K562 (cell line): ENCODE measurements around the gene NKAIN4. TPM values are rescaled to one million over a fixed set of nuclear protein-coding genes. Genes with fewer than 3 reads are reported as not detected.

ENCODE experiments used
- ATAC-seq: fragments of 200-7000 bp; cut with Tn5 transposase; 3 replicates; pipeline ENCODE4 v1.9.1; 2020; ENCODE audit warnings: moderate library complexity
- BruUV-seq: library from RNA; stranded (reverse); fragments of 400-500 nt; replicated peaks from 2 replicates; lab custom pipeline; 2021; lab: Mats Ljungman, UMichigan
- CTCF ChIA-PET: fragments of 300-600 bp; formaldehyde crosslinking; extraction: SDS; loops from one replicate; lab custom pipeline; 2021; ENCODE audit warnings: low intra/inter-chr PET ratio; lab: Yijun Ruan, JAX
- POLR2A ChIA-PET: fragments of 300-600, 350-650 bp; sonication (Branson Sonifier 250); formaldehyde crosslinking; extraction: SDS; loops from one replicate; lab custom pipeline; 2021; ENCODE audit warnings: antibody characterized with exemption, inconsistent platforms; lab: Yijun Ruan, JAX
- DNase-seq, 4 experiments: peaks; one replicate each; pipeline versions ENCODE4 v3.0.0 to v3.0.0-alpha.2; 2011 to 2018; ENCODE audit warnings: low spot score in 3 of 4, mixed read lengths in 3 of 4; ENCODE audit errors: extremely low read depth in 1 of 4
- FAIRE-seq: peaks from 2 replicates; lab custom pipeline; 2011; peaks lifted over from hg19 to GRCh38; lab: Jason Lieb, UNC
- H2AFZ ChIP-seq: 2 replicates; pipeline ENCODE4 v1.6.0; 2011; ENCODE audit warnings: low read depth, low read length, control low read depth, inconsistent platforms
- H3K27ac ChIP-seq: fragments of 200-600 bp; 3 replicates; pipeline ENCODE4 v1.8.0; 2011; ENCODE audit warnings: low read depth, mild to moderate bottlenecking, control low read depth, inconsistent platforms, low read length, moderate library complexity, mixed read lengths; ENCODE audit errors: extremely low read depth
- H3K27me3 ChIP-seq, 2 experiments: fragments of 300-600 bp in 1 of 2; 2 replicates in 1 of 2; 3 replicates in 1 of 2; pipeline versions ENCODE4 v1.6.0 to v1.8.0; 2011; ENCODE audit warnings: inconsistent platforms in 2 of 2, low read length in 2 of 2, mild to moderate bottlenecking in 1 of 2, mixed read lengths in 1 of 2, moderate library complexity in 1 of 2; ENCODE audit not compliant: control insufficient read depth in 2 of 2, insufficient read depth in 2 of 2
- H3K36me3 ChIP-seq: fragments of 300-600 bp; 3 replicates; pipeline ENCODE4 v1.8.0; 2011; ENCODE audit warnings: mild to moderate bottlenecking, low read length, inconsistent platforms; ENCODE audit not compliant: control insufficient read depth, insufficient read depth
- H3K4me1 ChIP-seq, 2 experiments: fragments of 200-600 bp in 1 of 2; replicated peaks in 1 of 2; 2 replicates in 1 of 2; 3 replicates in 1 of 2; pipeline versions ENCODE4 v1.5.1 to v1.8.0; 2011; ENCODE audit warnings: inconsistent platforms in 2 of 2, low read length in 2 of 2, mild to moderate bottlenecking in 1 of 2, mixed read lengths in 1 of 2, moderate library complexity in 1 of 2; ENCODE audit not compliant: control insufficient read depth in 2 of 2, insufficient read depth in 2 of 2
- H3K4me2 ChIP-seq: 2 replicates; pipeline ENCODE4 v1.6.1; 2011; ENCODE audit warnings: low read length, control low read depth, inconsistent platforms, mixed read lengths; ENCODE audit not compliant: insufficient read depth
- H3K4me3 ChIP-seq: fragments of 200-600 bp; sonication (generic), shearing (Covaris generic); 2 replicates; pipeline ENCODE4 v1.5.1; 2016; ENCODE audit warnings: control low read depth, inconsistent platforms
- H3K79me2 ChIP-seq: fragments of 200-600 bp; 3 replicates; pipeline ENCODE4 v1.8.0; 2011; ENCODE audit warnings: low read length, inconsistent platforms; ENCODE audit not compliant: control insufficient read depth, insufficient read depth
- H3K9ac ChIP-seq, 2 experiments: 2 replicates each; pipeline versions ENCODE4 v1.6.0 to v1.6.1; 2011; ENCODE audit warnings: low read depth in 2 of 2, low read length in 2 of 2, control low read depth in 1 of 2, inconsistent platforms in 1 of 2, mild to moderate bottlenecking in 1 of 2, mixed read lengths in 1 of 2; ENCODE audit not compliant: insufficient read depth in 1 of 2
- H3K9me1 ChIP-seq: one replicate; pipeline ENCODE4 v1.6.0; 2011; ENCODE audit warnings: inconsistent platforms, mild to moderate bottlenecking, low read length, moderate library complexity; ENCODE audit not compliant: control insufficient read depth, insufficient read depth
- H3K9me3 ChIP-seq: replicated peaks from 2 replicates; pipeline ENCODE4 v1.5.1; 2011; ENCODE audit warnings: low read depth, low read length, inconsistent platforms; ENCODE audit not compliant: control insufficient read depth, insufficient read depth
- H4K20me1 ChIP-seq: replicated peaks from 2 replicates; pipeline ENCODE4 v1.6.1; 2011; ENCODE audit warnings: low read length, inconsistent platforms, mixed read lengths; ENCODE audit not compliant: control insufficient read depth, insufficient read depth
- MAZ ChIP-seq, 2 experiments: fragments of 450-650 bp in 1 of 2; sonication (generic) in 1 of 2; formaldehyde crosslinking; IDR thresholded peaks in 1 of 2; conservative IDR thresholded peaks in 1 of 2; 2 replicates each; pipeline versions ENCODE4 v1.4.0 to v1.5.0; 2020; ENCODE audit warnings: mild to moderate bottlenecking in 1 of 2, missing genetic modification reagents in 1 of 2
- STAT5A ChIP-seq: IDR thresholded peaks from 2 replicates; pipeline ENCODE4 v1.6.1; 2012; ENCODE audit warnings: low read length, inconsistent platforms, borderline replicate concordance
- TARDBP ChIP-seq: fragments of 450-650 bp; IDR thresholded peaks from 2 replicates; pipeline ENCODE4 v1.6.1; 2016
- WGBS: fragments of 100-300 bp; shearing (Covaris generic); methylation state at CpG from one replicate; pipeline ENCODE4 v1.1.6; 2016; ENCODE audit warnings: low coverage, mixed read lengths; ENCODE audit not compliant: insufficient coverage; ENCODE audit errors: missing lambda C conversion rate; 5-methylcytosine and 5-hydroxymethylcytosine counted together
- in situ Hi-C: fragments of 300-500 bp; cut with MboI; formaldehyde crosslinking; loops from 4 replicates; pipeline ENCODE4 v1.15.0; 2018; ENCODE audit warnings: inconsistent platforms, mixed read lengths
- intact Hi-C: fragments of 100-400 bp; cut with micrococcal nuclease; formaldehyde crosslinking; loops from 2 replicates; pipeline ENCODE4 v1.14.2; 2022
- polyA plus RNA-seq, 8 experiments: library from polyadenylated mRNA; depleted of rRNA in 4 of 8; stranded (reverse) in 5 of 8; unstranded in 3 of 8; fragments of >200 nt; fragmentation: Nextera tagmentation in 2 of 8; fragmentation: Illumina TruSeq in 1 of 8; extraction: Ambion mirVana in 2 of 8; extraction: Trizol in 1 of 8; gene quantifications; 2 replicates each; pipeline versions ENCODE4 v1.2.1 to v1.2.3, GENCODE V29; 2011 to 2014; ENCODE audit warnings: inconsistent platforms in 1 of 8, missing spikeins in 1 of 8
- total RNA-seq, 7 experiments: library from RNA; depleted of rRNA in 6 of 7; stranded (reverse); fragments of >200 nt in 6 of 7; fragmentation: Illumina TruSeq in 2 of 7; extraction: Trizol in 2 of 7; gene quantifications; 2 replicates each; pipeline versions ENCODE4 v1.2.1 to v1.2.3, GENCODE V29; 2011 to 2021; ENCODE audit warnings: low replicate concordance in 1 of 7

NKAIN4 gene
- total and polyA plus RNA-seq, 9 of the 15 experiments (the other 6 are each of a cell fraction or from before 2014, with no cell fraction given), result not detected

GRCh38 chr20:63255931-63256704 lies 1.9 kb upstream of the NKAIN4 start:
- BruUV-seq, result no TSS peak
- ChIA-PET POLR2A (interaction anchor here (0.7 kb wide), 1 partner anchor 516 kb away, joined by 3 read pairs; no protein-coding TSS in a partner anchor), CTCF (no interaction called here)
- in situ Hi-C loops, result no loop called here
- Histone ChIP-seq H3K4me2 (no peak overlapping the region), H3K27ac (no peak overlapping the region), H3K9me1 (no peaks in the 10 kb centered on the region), H2AFZ (no peak overlapping the region), H3K4me3 (no peak overlapping the region), H3K79me2 (no peaks in the 10 kb centered on the region), H4K20me1 (0 out of 2 replicates have a peak, but pooled peaks cover 15% of the 10 kb centered on the region), H3K9ac (no peak overlapping the region), H3K4me1 (peaks cover 0 to 32% of the 10 kb centered on the region in 2 experiments; a peak in 2 of 5 replicates), H3K9me3 (no peaks in the 10 kb centered on the region), H3K27me3 (peaks cover 39 to 84% of the 10 kb centered on the region in 2 experiments; a peak in 4 of 5 replicates), H3K36me3 (no peaks in the 10 kb centered on the region)
- no peak for DNase-seq
- ATAC-seq, result no peak
- 3% methylated on average over 25 of the region's 31 CpGs for WGBS
- no peak for TF ChIP-seq TARDBP
- no peak for TF ChIP-seq MAZ (CRISPR knock-in tag; conservative IDR thresholded peaks at IDR 0.05 in 1 of 2, IDR thresholded peaks at IDR 0.05 in 1 of 2)
- TF ChIP-seq STAT5A, result no peak
- FAIRE-seq, result no peak
- intact Hi-C loops, result no loop called here
